Measurements from ENCODE around the gene IL20RB.

GRCh38 chr3:136973352-136973751 is 15.6 kb downstream of the IL20RB start:
- TF ChIP-seq EZH2 (IDR thresholded peaks at IDR 0.05), result no peak
- TF ChIP-seq POLR2AphosphoS5 (IDR thresholded peaks at IDR 0.05; ENCODE audit: borderline replicate concordance, low read depth, low read length), result no peak
